HEK293T (cell line): Measurements from ENCODE around the gene PTGES.

Source experiments
- BHLHE40 ChIP-seq: fragments of 450-650 bp; IDR thresholded peaks from 2 replicates; pipeline ENCODE4 v1.6.1; 2016; ENCODE audit warnings: mild to moderate bottlenecking, moderate library complexity, borderline replicate concordance
- ELF4 ChIP-seq: fragments of 450-650 bp; IDR thresholded peaks from 2 replicates; pipeline ENCODE4 v1.6.1; 2017; ENCODE audit warnings: antibody characterized with exemption
- FOXK2 ChIP-seq: fragments of 450-650 bp; IDR thresholded peaks from 2 replicates; pipeline ENCODE4 v1.6.1; 2016; ENCODE audit warnings: mild to moderate bottlenecking

GRCh38 chr9:129777769-129778130, 24.9 kb upstream of the PTGES start:
- no peak for TF ChIP-seq ELF4
- TF ChIP-seq BHLHE40 = no peak
- TF ChIP-seq FOXK2 = no peak
